A549 (cell line): ENCODE measurements around the gene TAF12.
"Not testable (repeated sequence)": the region's sequence is repeated elsewhere in the genome, so short reads cannot be mapped to it uniquely, and the experiment has no call there.

Experiments
- BHLHE40 ChIP-seq: IDR thresholded peaks from 2 replicates; pipeline ENCODE4 v1.6.1; 2012; ENCODE audit warnings: low read depth, low read length, inconsistent platforms
- EHMT2 ChIP-seq: fragments of 200-600 bp; sonication (generic); IDR thresholded peaks from 2 replicates; pipeline ENCODE4 v1.6.1; 2016; ENCODE audit warnings: antibody characterized with exemption, low read depth, mild to moderate bottlenecking, moderate library complexity
- EP300 ChIP-seq, 2 experiments: fragments of >200 bp; sonication (Bioruptor Twin); formaldehyde crosslinking; IDR thresholded peaks; 2 replicates in 1 of 2; 3 replicates in 1 of 2; pipeline ENCODE4 v1.6.1; 2016 to 2017
- KDM1A ChIP-seq: fragments of 200-600 bp; sonication (generic); IDR thresholded peaks from 2 replicates; pipeline ENCODE4 v1.6.1; 2016; ENCODE audit warnings: low read depth, mild to moderate bottlenecking
- MAFK ChIP-seq: fragments of 450-650 bp; IDR thresholded peaks from 2 replicates; pipeline ENCODE4 v1.6.1; 2014; ENCODE audit not compliant: partially characterized antibody
- MYC ChIP-seq: IDR thresholded peaks from 2 replicates; pipeline ENCODE4 v1.6.1; 2012; ENCODE audit warnings: mild to moderate bottlenecking, inconsistent platforms, low read length, improper control_type of control experiment, borderline replicate concordance
- RAD21 ChIP-seq, 2 experiments: fragments of >200 bp in 1 of 2; sonication (Bioruptor Twin) in 1 of 2; formaldehyde crosslinking in 1 of 2; IDR thresholded peaks in 1 of 2; conservative IDR thresholded peaks in 1 of 2; 2 replicates in 1 of 2; 3 replicates in 1 of 2; pipeline ENCODE4 v1.6.1; 2012 to 2018; ENCODE audit warnings: inconsistent platforms in 1 of 2
- TP53 ChIP-seq: fragments of 250-450 bp; sonication (Bioruptor Pico); IDR thresholded peaks from 2 replicates; pipeline ENCODE4 v1.5.0; 2021; ENCODE audit warnings: mild to moderate bottlenecking, moderate library complexity
- ZFP36 ChIP-seq: fragments of 450-650 bp; IDR thresholded peaks from 2 replicates; pipeline ENCODE4 v1.6.1; 2014; ENCODE audit warnings: borderline replicate concordance; ENCODE audit not compliant: partially characterized antibody
- TF ChIP-seq, protein P1 (sequence below): fragments of >200 bp; sonication (Bioruptor Twin); formaldehyde crosslinking; IDR thresholded peaks from 3 replicates; pipeline ENCODE4 v1.5.1; 2016
- TF ChIP-seq, protein P2 (sequence below): fragments of 450-650 bp; IDR thresholded peaks from 2 replicates; pipeline ENCODE4 v1.6.1; 2014; ENCODE audit warnings: antibody characterized with exemption
- TF ChIP-seq, protein P3 (sequence below): fragments of 150-350 bp; IDR thresholded peaks from 2 replicates; pipeline ENCODE4 v1.6.1; 2014; ENCODE audit warnings: low read depth, mild to moderate bottlenecking, low read length
- TF ChIP-seq, protein P4 (sequence below): fragments of 250-450 bp; sonication (Bioruptor Pico); IDR thresholded peaks from 2 replicates; pipeline ENCODE4 v1.5.0; 2021; ENCODE audit warnings: mild to moderate bottlenecking, moderate library complexity, borderline replicate concordance
- TF ChIP-seq, protein P5 (sequence below): fragments of 200-600 bp; sonication (generic); IDR thresholded peaks from 2 replicates; pipeline ENCODE4 v1.6.1; 2016; ENCODE audit warnings: antibody characterized with exemption, mild to moderate bottlenecking, moderate library complexity

DNA sequence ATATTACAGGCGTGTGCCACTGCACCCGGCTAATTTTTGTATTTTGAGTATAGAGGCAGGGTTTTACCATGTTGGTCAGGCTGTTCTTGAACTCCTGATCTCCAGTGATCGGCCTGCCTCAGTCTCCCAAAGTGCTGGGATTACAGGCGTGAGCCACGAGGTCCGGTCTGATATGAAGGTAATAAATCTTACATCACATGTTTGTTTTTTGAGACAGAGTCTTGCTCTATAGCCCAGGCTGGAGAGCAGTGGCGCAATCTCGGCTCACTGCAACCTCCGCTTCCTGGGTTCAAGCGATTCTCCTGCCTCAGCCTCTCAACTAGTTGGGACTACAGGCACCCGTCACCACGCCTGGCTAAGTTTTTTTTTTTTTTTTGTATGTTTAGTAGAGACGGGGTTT, 10.2 kb upstream of the TAF12 start:
- TF ChIP-seq, protein P1, sequence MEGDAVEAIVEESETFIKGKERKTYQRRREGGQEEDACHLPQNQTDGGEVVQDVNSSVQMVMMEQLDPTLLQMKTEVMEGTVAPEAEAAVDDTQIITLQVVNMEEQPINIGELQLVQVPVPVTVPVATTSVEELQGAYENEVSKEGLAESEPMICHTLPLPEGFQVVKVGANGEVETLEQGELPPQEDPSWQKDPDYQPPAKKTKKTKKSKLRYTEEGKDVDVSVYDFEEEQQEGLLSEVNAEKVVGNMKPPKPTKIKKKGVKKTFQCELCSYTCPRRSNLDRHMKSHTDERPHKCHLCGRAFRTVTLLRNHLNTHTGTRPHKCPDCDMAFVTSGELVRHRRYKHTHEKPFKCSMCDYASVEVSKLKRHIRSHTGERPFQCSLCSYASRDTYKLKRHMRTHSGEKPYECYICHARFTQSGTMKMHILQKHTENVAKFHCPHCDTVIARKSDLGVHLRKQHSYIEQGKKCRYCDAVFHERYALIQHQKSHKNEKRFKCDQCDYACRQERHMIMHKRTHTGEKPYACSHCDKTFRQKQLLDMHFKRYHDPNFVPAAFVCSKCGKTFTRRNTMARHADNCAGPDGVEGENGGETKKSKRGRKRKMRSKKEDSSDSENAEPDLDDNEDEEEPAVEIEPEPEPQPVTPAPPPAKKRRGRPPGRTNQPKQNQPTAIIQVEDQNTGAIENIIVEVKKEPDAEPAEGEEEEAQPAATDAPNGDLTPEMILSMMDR: not testable (repeated sequence)
- TF ChIP-seq ZFP36; RAD21 (conservative IDR thresholded peaks at IDR 0.05 in 1 of 2, IDR thresholded peaks at IDR 0.05 in 1 of 2); TP53 (CRISPR knock-in tag); BHLHE40; MYC; EHMT2; EP300 (IDR thresholded peaks at IDR 0.05); MAFK; KDM1A: not testable (repeated sequence)
- TF ChIP-seq, protein P2, sequence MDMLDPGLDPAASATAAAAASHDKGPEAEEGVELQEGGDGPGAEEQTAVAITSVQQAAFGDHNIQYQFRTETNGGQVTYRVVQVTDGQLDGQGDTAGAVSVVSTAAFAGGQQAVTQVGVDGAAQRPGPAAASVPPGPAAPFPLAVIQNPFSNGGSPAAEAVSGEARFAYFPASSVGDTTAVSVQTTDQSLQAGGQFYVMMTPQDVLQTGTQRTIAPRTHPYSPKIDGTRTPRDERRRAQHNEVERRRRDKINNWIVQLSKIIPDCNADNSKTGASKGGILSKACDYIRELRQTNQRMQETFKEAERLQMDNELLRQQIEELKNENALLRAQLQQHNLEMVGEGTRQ: not testable (repeated sequence)
- TF ChIP-seq, protein P3, sequence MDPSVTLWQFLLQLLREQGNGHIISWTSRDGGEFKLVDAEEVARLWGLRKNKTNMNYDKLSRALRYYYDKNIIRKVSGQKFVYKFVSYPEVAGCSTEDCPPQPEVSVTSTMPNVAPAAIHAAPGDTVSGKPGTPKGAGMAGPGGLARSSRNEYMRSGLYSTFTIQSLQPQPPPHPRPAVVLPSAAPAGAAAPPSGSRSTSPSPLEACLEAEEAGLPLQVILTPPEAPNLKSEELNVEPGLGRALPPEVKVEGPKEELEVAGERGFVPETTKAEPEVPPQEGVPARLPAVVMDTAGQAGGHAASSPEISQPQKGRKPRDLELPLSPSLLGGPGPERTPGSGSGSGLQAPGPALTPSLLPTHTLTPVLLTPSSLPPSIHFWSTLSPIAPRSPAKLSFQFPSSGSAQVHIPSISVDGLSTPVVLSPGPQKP: not testable (repeated sequence)
- TF ChIP-seq, protein P4, sequence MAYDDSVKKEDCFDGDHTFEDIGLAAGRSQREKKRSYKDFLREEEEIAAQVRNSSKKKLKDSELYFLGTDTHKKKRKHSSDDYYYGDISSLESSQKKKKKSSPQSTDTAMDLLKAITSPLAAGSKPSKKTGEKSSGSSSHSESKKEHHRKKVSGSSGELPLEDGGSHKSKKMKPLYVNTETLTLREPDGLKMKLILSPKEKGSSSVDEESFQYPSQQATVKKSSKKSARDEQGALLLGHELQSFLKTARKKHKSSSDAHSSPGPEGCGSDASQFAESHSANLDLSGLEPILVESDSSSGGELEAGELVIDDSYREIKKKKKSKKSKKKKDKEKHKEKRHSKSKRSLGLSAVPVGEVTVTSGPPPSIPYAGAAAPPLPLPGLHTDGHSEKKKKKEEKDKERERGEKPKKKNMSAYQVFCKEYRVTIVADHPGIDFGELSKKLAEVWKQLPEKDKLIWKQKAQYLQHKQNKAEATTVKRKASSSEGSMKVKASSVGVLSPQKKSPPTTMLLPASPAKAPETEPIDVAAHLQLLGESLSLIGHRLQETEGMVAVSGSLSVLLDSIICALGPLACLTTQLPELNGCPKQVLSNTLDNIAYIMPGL (CRISPR knock-in tag): not testable (repeated sequence)
- TF ChIP-seq, protein P5, sequence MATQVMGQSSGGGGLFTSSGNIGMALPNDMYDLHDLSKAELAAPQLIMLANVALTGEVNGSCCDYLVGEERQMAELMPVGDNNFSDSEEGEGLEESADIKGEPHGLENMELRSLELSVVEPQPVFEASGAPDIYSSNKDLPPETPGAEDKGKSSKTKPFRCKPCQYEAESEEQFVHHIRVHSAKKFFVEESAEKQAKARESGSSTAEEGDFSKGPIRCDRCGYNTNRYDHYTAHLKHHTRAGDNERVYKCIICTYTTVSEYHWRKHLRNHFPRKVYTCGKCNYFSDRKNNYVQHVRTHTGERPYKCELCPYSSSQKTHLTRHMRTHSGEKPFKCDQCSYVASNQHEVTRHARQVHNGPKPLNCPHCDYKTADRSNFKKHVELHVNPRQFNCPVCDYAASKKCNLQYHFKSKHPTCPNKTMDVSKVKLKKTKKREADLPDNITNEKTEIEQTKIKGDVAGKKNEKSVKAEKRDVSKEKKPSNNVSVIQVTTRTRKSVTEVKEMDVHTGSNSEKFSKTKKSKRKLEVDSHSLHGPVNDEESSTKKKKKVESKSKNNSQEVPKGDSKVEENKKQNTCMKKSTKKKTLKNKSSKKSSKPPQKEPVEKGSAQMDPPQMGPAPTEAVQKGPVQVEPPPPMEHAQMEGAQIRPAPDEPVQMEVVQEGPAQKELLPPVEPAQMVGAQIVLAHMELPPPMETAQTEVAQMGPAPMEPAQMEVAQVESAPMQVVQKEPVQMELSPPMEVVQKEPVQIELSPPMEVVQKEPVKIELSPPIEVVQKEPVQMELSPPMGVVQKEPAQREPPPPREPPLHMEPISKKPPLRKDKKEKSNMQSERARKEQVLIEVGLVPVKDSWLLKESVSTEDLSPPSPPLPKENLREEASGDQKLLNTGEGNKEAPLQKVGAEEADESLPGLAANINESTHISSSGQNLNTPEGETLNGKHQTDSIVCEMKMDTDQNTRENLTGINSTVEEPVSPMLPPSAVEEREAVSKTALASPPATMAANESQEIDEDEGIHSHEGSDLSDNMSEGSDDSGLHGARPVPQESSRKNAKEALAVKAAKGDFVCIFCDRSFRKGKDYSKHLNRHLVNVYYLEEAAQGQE: not testable (repeated sequence)
